HepG2 (cell line): Measurements from ENCODE around the gene LDB2. TPM values are rescaled to one million over a fixed set of nuclear protein-coding genes. Genes with fewer than 3 reads are reported as not detected.

Experiments used
- ATAC-seq: fragments of 200-7000 bp; cut with Tn5 transposase; 3 replicates; pipeline ENCODE4 v1.9.1; 2020; ENCODE audit warnings: mild to moderate bottlenecking, moderate library complexity
- BruUV-seq: library from RNA; stranded (reverse); fragments of 400-500 nt; replicated peaks from 2 replicates; lab custom pipeline; 2021; lab: Mats Ljungman, UMichigan
- CTCF ChIA-PET: fragments of 300-600 bp; formaldehyde crosslinking; extraction: SDS; loops from one replicate; lab custom pipeline; 2021; ENCODE audit warnings: low total read pairs, inconsistent platforms, low intra/inter-chr PET ratio; lab: Yijun Ruan, JAX
- POLR2A ChIA-PET: fragments of 350-600 bp; sonication (Branson Sonifier 250); formaldehyde crosslinking; loops from one replicate; lab custom pipeline; 2020; ENCODE audit warnings: antibody characterized with exemption, inconsistent platforms; lab: Yijun Ruan, JAX
- DNase-seq: peaks from one replicate; pipeline ENCODE4 v3.0.0-alpha.2; 2015; ENCODE audit warnings: low spot score
- FAIRE-seq: peaks from 3 replicates; lab custom pipeline; 2011; peaks lifted over from hg19 to GRCh38; lab: Jason Lieb, UNC
- H2AFZ ChIP-seq: one replicate; pipeline ENCODE4 v1.6.1; 2011; ENCODE audit warnings: low read length, inconsistent platforms
- H3K27ac ChIP-seq: fragments of 300-600 bp; 3 replicates; pipeline ENCODE4 v1.8.0; 2011; ENCODE audit warnings: mixed run types, mild to moderate bottlenecking, mixed read lengths, low read length, inconsistent platforms; ENCODE audit not compliant: insufficient read depth; ENCODE audit errors: extremely low read length
- H3K27me3 ChIP-seq, 2 experiments: fragments of 200-600 bp in 1 of 2; 2 replicates in 1 of 2; 3 replicates in 1 of 2; pipeline versions ENCODE4 v1.6.0 to v1.8.0; 2011; ENCODE audit warnings: low read length in 2 of 2, mild to moderate bottlenecking in 2 of 2, moderate library complexity in 2 of 2, inconsistent platforms in 1 of 2; ENCODE audit not compliant: insufficient read depth in 2 of 2, control insufficient read depth in 1 of 2
- H3K36me3 ChIP-seq, 2 experiments: fragments of 200-600 bp in 1 of 2; replicated peaks in 1 of 2; 2 replicates in 1 of 2; 3 replicates in 1 of 2; pipeline versions ENCODE4 v1.5.1 to v1.8.0; 2011; ENCODE audit warnings: low read length in 2 of 2, inconsistent platforms in 1 of 2; ENCODE audit not compliant: insufficient read depth in 2 of 2, control insufficient read depth in 1 of 2
- H3K4me1 ChIP-seq: 2 replicates; pipeline ENCODE4 v1.5.1; 2012; ENCODE audit warnings: low read length, inconsistent platforms; ENCODE audit not compliant: insufficient read depth
- H3K4me2 ChIP-seq: 2 replicates; pipeline ENCODE4 v1.6.0; 2011; ENCODE audit warnings: low read depth, low read length, inconsistent platforms
- H3K4me3 ChIP-seq, 3 experiments: fragments of 200-600 bp in 1 of 3; sonication (generic), shearing (Covaris generic) in 1 of 3; replicated peaks in 1 of 3; 2 replicates each; pipeline ENCODE4 v1.5.1; 2011 to 2016; ENCODE audit warnings: low read length in 3 of 3, inconsistent platforms in 2 of 3, low read depth in 2 of 3, mild to moderate bottlenecking in 2 of 3, control low read depth in 1 of 3, mixed read lengths in 1 of 3; ENCODE audit not compliant: insufficient read depth in 1 of 3
- H3K79me2 ChIP-seq: one replicate; pipeline ENCODE4 v1.6.1; 2011; ENCODE audit warnings: low read length, inconsistent platforms; ENCODE audit not compliant: insufficient read depth
- H3K9ac ChIP-seq: 2 replicates; pipeline ENCODE4 v1.6.0; 2011; ENCODE audit warnings: mild to moderate bottlenecking, low read depth, low read length, inconsistent platforms; ENCODE audit not compliant: insufficient read depth
- H3K9me3 ChIP-seq: 2 replicates; pipeline ENCODE4 v1.5.1; 2012; ENCODE audit warnings: mild to moderate bottlenecking, low read length
- H4K20me1 ChIP-seq: 2 replicates; pipeline ENCODE4 v1.6.0; 2011; ENCODE audit warnings: inconsistent platforms, mild to moderate bottlenecking, low read length, moderate library complexity; ENCODE audit not compliant: insufficient read depth
- CCDC6 ChIP-seq: sonication (generic); formaldehyde crosslinking; IDR thresholded peaks from 2 replicates; pipeline ENCODE4 v1.8.1; 2022; ENCODE audit warnings: mild to moderate bottlenecking, missing genetic modification reagents, moderate library complexity
- FOXJ3 ChIP-seq: sonication (generic); formaldehyde crosslinking; IDR thresholded peaks from 2 replicates; pipeline ENCODE4 v1.4.0; 2020; ENCODE audit warnings: missing genetic modification reagents, mild to moderate bottlenecking, borderline replicate concordance
- NFATC3 ChIP-seq: sonication (generic); formaldehyde crosslinking; IDR thresholded peaks from 2 replicates; pipeline ENCODE4 v1.5.1; 2020; ENCODE audit warnings: mild to moderate bottlenecking, missing genetic modification reagents
- NR2F6 ChIP-seq, 2 experiments: IDR thresholded peaks; 2 replicates each; pipeline ENCODE4 v1.6.1; 2016; ENCODE audit warnings: antibody characterized with exemption in 1 of 2, mild to moderate bottlenecking in 1 of 2
- RELA ChIP-seq: sonication (generic); formaldehyde crosslinking; IDR thresholded peaks from 2 replicates; pipeline ENCODE4 v1.4.0; 2020; ENCODE audit warnings: missing genetic modification reagents
- SYNCRIP ChIP-seq: fragments of 200-400 bp; formaldehyde crosslinking; IDR thresholded peaks from 2 replicates; pipeline ENCODE4 v1.6.1; 2018; ENCODE audit warnings: mild to moderate bottlenecking, low read depth, low read length; ENCODE audit not compliant: insufficient read depth
- ZFYVE20 ChIP-seq: sonication (generic); formaldehyde crosslinking; IDR thresholded peaks from 2 replicates; pipeline ENCODE4 v1.8.0; 2023; ENCODE audit warnings: low read depth, mild to moderate bottlenecking, moderate library complexity, missing genetic modification reagents, borderline replicate concordance
- ZNF230 ChIP-seq: sonication (generic); formaldehyde crosslinking; IDR thresholded peaks from 2 replicates; pipeline ENCODE4 v1.4.0; 2020; ENCODE audit warnings: mild to moderate bottlenecking, missing genetic modification reagents
- WGBS: methylation state at CpG from one replicate; pipeline ENCODE4 v1.1.6; 2017; ENCODE audit warnings: low lambda C conversion rate; 5-methylcytosine and 5-hydroxymethylcytosine counted together
- in situ Hi-C: cut with HindIII; loops from 2 replicates; pipeline ENCODE4 v1.10.0; 2017; ENCODE audit warnings: low pct_unique_long_range_greater_than_20kb; ENCODE audit not compliant: extremely low pct_ligation_motif_present
- intact Hi-C: fragments of 100-400 bp; cut with micrococcal nuclease; formaldehyde crosslinking; loops from one replicate; pipeline ENCODE4 v1.10.0; 2022; ENCODE audit not compliant: unreplicated experiment
- polyA plus RNA-seq, 8 experiments: library from polyadenylated mRNA; depleted of rRNA in 3 of 8; stranded (reverse) in 7 of 8; unstranded in 1 of 8; fragments of >200 nt; fragmentation: Illumina TruSeq in 4 of 8; extraction: Trizol in 4 of 8; gene quantifications; 2 replicates each; pipeline versions ENCODE4 v1.2.1 to v1.2.3, GENCODE V29; 2011 to 2016; ENCODE audit warnings: low read depth in 4 of 8, missing spikeins in 1 of 8, mixed read lengths in 1 of 8; ENCODE audit not compliant: insufficient read depth in 1 of 8
- total RNA-seq, 5 experiments: library from RNA; depleted of rRNA; stranded (reverse); fragments of >200 nt; fragmentation: Illumina TruSeq; extraction: Trizol; gene quantifications; 2 replicates each; pipeline ENCODE4 v1.2.3, GENCODE V29; 2016; ENCODE audit warnings: low read depth in 1 of 5
- TF ChIP-seq, protein P1 (sequence below): sonication (generic); formaldehyde crosslinking; IDR thresholded peaks from 2 replicates; pipeline ENCODE4 v1.4.0; 2020; ENCODE audit warnings: missing genetic modification reagents
- TF ChIP-seq, protein P2 (sequence below): sonication (generic); formaldehyde crosslinking; IDR thresholded peaks from 2 replicates; pipeline ENCODE4 v1.5.0; 2020; ENCODE audit warnings: mild to moderate bottlenecking, missing genetic modification reagents, borderline replicate concordance
- TF ChIP-seq, protein P3 (sequence below): IDR thresholded peaks from 2 replicates; pipeline ENCODE4 v1.6.1; 2018; ENCODE audit warnings: missing genetic modification reagents
- TF ChIP-seq, protein P4 (sequence below): IDR thresholded peaks from 2 replicates; pipeline ENCODE4 v1.6.1; 2016; ENCODE audit warnings: control low read depth

Gene LDB2
- total and polyA plus RNA-seq, 2 of the 13 experiments (the other 11 are each of a cell fraction or from before 2014, with no cell fraction given), result not detected

DNA sequence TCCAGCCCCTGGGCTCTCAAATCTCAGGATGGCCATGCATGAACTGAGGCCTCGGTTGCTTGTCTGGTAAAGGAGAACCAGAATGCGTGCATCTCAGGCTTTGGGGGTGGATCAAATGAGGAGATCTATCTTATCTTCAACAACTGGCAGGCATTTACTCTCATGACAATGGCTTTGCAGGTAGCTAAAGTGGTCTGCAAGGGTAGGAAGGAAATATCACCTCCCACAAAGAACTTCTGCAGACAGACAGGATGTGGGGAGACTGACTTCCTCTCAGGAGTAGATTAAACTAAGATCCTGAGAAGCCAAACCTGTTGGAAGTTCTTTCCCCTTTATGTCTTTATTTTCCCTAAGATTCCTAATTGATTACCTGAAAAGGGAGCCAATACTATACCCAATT lies 7.8 kb downstream of the LDB2 start (continued):
- TF ChIP-seq, protein P1, sequence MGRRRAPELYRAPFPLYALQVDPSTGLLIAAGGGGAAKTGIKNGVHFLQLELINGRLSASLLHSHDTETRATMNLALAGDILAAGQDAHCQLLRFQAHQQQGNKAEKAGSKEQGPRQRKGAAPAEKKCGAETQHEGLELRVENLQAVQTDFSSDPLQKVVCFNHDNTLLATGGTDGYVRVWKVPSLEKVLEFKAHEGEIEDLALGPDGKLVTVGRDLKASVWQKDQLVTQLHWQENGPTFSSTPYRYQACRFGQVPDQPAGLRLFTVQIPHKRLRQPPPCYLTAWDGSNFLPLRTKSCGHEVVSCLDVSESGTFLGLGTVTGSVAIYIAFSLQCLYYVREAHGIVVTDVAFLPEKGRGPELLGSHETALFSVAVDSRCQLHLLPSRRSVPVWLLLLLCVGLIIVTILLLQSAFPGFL (CRISPR knock-in tag), result no peak
- TF ChIP-seq ZNF230 (CRISPR knock-in tag), result no peak
- no peak for TF ChIP-seq NFATC3 (CRISPR knock-in tag)

DNA sequence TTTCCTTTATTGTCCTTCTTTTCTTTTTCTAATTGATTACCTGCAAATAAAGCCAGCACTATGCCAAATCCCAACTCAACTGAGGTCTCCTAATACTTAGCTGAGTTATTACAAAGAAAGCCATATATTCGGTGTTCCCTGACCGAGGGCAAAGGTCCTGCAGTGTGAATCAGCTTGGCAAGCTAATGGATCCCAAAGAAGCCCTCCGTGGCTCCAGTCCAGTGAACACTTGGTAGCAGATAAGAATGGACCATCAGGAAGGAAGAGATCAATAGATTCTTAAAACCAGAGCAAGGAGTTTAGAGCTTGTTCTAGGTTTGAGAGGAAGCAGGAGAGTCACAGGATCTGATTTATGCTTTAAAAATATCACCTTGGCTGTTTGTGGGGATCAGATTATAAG lies 8.5 kb downstream of the LDB2 start:
- Histone ChIP-seq H3K4me2 (no peak overlapping the region), H3K79me2 (no peaks in the 10 kb centered on the region), H3K9ac (no peak overlapping the region), H3K4me3 (no peak overlapping the region), H3K9me3 (no peaks in the 10 kb centered on the region), H3K27me3 (peaks cover 0 to 3% of the 10 kb centered on the region in 2 experiments; a peak in 1 of 5 replicates), H3K36me3 (no peaks in the 10 kb centered on the region), H4K20me1 (no peaks in the 10 kb centered on the region), H3K4me1 (no peaks in the 10 kb centered on the region), H3K27ac (no peak overlapping the region), H2AFZ (no peak overlapping the region)
- in situ Hi-C loops (no loop called here), intact Hi-C loops (no loop called here)
- no peak for ATAC-seq
- BruUV-seq, result no TSS peak
- no peak for DNase-seq
- POLR2A ChIA-PET, result no interaction called here
- WGBS, result 2% methylated on average over 3 of the region's 3 CpGs
- FAIRE-seq, result no peak
- CTCF ChIA-PET, result no interaction called here
- TF ChIP-seq, protein P2, sequence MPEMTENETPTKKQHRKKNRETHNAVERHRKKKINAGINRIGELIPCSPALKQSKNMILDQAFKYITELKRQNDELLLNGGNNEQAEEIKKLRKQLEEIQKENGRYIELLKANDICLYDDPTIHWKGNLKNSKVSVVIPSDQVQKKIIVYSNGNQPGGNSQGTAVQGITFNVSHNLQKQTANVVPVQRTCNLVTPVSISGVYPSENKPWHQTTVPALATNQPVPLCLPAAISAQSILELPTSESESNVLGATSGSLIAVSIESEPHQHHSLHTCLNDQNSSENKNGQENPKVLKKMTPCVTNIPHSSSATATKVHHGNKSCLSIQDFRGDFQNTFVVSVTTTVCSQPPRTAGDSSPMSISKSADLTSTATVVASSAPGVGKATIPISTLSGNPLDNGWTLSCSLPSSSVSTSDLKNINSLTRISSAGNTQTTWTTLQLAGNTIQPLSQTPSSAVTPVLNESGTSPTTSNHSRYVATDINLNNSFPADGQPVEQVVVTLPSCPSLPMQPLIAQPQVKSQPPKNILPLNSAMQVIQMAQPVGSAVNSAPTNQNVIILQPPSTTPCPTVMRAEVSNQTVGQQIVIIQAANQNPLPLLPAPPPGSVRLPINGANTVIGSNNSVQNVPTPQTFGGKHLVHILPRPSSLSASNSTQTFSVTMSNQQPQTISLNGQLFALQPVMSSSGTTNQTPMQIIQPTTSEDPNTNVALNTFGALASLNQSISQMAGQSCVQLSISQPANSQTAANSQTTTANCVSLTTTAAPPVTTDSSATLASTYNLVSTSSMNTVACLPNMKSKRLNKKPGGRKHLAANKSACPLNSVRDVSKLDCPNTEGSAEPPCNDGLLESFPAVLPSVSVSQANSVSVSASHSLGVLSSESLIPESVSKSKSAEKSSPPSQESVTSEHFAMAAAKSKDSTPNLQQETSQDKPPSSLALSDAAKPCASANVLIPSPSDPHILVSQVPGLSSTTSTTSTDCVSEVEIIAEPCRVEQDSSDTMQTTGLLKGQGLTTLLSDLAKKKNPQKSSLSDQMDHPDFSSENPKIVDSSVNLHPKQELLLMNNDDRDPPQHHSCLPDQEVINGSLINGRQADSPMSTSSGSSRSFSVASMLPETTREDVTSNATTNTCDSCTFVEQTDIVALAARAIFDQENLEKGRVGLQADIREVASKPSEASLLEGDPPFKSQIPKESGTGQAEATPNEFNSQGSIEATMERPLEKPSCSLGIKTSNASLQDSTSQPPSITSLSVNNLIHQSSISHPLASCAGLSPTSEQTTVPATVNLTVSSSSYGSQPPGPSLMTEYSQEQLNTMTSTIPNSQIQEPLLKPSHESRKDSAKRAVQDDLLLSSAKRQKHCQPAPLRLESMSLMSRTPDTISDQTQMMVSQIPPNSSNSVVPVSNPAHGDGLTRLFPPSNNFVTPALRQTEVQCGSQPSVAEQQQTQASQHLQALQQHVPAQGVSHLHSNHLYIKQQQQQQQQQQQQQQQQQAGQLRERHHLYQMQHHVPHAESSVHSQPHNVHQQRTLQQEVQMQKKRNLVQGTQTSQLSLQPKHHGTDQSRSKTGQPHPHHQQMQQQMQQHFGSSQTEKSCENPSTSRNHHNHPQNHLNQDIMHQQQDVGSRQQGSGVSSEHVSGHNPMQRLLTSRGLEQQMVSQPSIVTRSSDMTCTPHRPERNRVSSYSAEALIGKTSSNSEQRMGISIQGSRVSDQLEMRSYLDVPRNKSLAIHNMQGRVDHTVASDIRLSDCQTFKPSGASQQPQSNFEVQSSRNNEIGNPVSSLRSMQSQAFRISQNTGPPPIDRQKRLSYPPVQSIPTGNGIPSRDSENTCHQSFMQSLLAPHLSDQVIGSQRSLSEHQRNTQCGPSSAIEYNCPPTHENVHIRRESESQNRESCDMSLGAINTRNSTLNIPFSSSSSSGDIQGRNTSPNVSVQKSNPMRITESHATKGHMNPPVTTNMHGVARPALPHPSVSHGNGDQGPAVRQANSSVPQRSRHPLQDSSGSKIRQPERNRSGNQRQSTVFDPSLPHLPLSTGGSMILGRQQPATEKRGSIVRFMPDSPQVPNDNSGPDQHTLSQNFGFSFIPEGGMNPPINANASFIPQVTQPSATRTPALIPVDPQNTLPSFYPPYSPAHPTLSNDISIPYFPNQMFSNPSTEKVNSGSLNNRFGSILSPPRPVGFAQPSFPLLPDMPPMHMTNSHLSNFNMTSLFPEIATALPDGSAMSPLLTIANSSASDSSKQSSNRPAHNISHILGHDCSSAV (CRISPR knock-in tag), result no peak
- TF ChIP-seq ZFYVE20 (CRISPR knock-in tag) (no peak), CCDC6 (CRISPR knock-in tag) (no peak), FOXJ3 (CRISPR knock-in tag) (no peak), SYNCRIP (no peak), NR2F6 (IDR thresholded peaks at IDR 0.05) (no peak), NR2F6 (CRISPR knock-in tag; IDR thresholded peaks at IDR 0.05) (no peak), RELA (no peak)
- TF ChIP-seq, protein P3, sequence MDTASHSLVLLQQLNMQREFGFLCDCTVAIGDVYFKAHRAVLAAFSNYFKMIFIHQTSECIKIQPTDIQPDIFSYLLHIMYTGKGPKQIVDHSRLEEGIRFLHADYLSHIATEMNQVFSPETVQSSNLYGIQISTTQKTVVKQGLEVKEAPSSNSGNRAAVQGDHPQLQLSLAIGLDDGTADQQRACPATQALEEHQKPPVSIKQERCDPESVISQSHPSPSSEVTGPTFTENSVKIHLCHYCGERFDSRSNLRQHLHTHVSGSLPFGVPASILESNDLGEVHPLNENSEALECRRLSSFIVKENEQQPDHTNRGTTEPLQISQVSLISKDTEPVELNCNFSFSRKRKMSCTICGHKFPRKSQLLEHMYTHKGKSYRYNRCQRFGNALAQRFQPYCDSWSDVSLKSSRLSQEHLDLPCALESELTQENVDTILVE (CRISPR knock-in tag), result no peak
- TF ChIP-seq, protein P4, sequence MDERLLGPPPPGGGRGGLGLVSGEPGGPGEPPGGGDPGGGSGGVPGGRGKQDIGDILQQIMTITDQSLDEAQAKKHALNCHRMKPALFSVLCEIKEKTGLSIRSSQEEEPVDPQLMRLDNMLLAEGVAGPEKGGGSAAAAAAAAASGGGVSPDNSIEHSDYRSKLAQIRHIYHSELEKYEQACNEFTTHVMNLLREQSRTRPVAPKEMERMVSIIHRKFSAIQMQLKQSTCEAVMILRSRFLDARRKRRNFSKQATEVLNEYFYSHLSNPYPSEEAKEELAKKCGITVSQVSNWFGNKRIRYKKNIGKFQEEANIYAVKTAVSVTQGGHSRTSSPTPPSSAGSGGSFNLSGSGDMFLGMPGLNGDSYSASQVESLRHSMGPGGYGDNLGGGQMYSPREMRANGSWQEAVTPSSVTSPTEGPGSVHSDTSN, result no peak
